Breast epithelium (tissue), 4 donors: ENCODE data around the gene SHMT2. TPM values are rescaled to one million over a fixed set of nuclear protein-coding genes. Genes with fewer than 3 reads are reported as not detected.

ENCODE experiments used
- DNase-seq, 2 donors: peaks; one replicate each; pipeline ENCODE4 v3.0.0-alpha.2; 2019; ENCODE audit warnings: low spot score in 2 of 2
- H3K27ac ChIP-seq, 2 donors: fragments of 200-600 bp; sonication (generic) in 1 of 2; one replicate each; pipeline ENCODE4 v1.5.1; 2016 to 2019; ENCODE audit warnings: mild to moderate bottlenecking in 1 of 2
- H3K27me3 ChIP-seq, 2 donors: fragments of 200-600 bp; sonication (generic) in 1 of 2; one replicate each; pipeline versions ENCODE4 v1.5.1 to v1.6.0; 2017 to 2019; ENCODE audit warnings: control low read depth in 1 of 2, mild to moderate bottlenecking in 1 of 2
- H3K36me3 ChIP-seq: fragments of 200-600 bp; one replicate; pipeline ENCODE4 v1.5.1; 2019
- H3K4me1 ChIP-seq, 2 donors: fragments of 200-600 bp; sonication (generic); one replicate each; pipeline ENCODE4 v1.5.1; 2016 to 2019; ENCODE audit warnings: control low read depth in 1 of 2
- H3K4me3 ChIP-seq, 3 donors: fragments of 200-600 bp; sonication (generic); 1 replicate in 2 of 3; 2 replicates in 1 of 3; pipeline ENCODE4 v1.5.1; 2016 to 2019; ENCODE audit warnings: mild to moderate bottlenecking in 3 of 3, moderate library complexity in 2 of 3
- H3K9me3 ChIP-seq, 2 donors: fragments of 200-600 bp; sonication (generic) in 1 of 2; one replicate each; pipeline ENCODE4 v1.5.1; 2016 to 2019; ENCODE audit warnings: control low read depth in 1 of 2
- POLR2A ChIP-seq: fragments of 450-650 bp; IDR thresholded peaks from one replicate; pipeline ENCODE4 v1.6.1; 2016; ENCODE audit warnings: antibody characterized with exemption, mild to moderate bottlenecking, moderate library complexity
- POLR2AphosphoS5 ChIP-seq, 3 donors: sonication (generic); formaldehyde crosslinking; IDR thresholded peaks; one replicate each; pipeline ENCODE4 v1.6.1; 2017; ENCODE audit warnings: antibody characterized with exemption in 3 of 3
- intact Hi-C: fragments of 100-400 bp; cut with DNase I; formaldehyde crosslinking; loops from one replicate; pipeline ENCODE4 v1.15.1; 2023; ENCODE audit warnings: low total_unique reads
- total RNA-seq, 3 donors: library from RNA; depleted of rRNA; stranded (reverse); fragments of >200 nt; gene quantifications; one replicate each; pipeline ENCODE4 v1.1.0, GENCODE V29; 2016
- TF ChIP-seq, protein P1 (sequence below), 3 donors: fragments of 450-650 bp; IDR thresholded peaks; one replicate each; pipeline ENCODE4 v1.5.1; 2016 to 2017; ENCODE audit warnings: antibody characterized with exemption in 3 of 3, mild to moderate bottlenecking in 3 of 3, moderate library complexity in 3 of 3

Gene SHMT2
- total RNA-seq, 3 donors from 2014 or later, result 37.9 to 63.3 (median 46.7) TPM

DNA sequence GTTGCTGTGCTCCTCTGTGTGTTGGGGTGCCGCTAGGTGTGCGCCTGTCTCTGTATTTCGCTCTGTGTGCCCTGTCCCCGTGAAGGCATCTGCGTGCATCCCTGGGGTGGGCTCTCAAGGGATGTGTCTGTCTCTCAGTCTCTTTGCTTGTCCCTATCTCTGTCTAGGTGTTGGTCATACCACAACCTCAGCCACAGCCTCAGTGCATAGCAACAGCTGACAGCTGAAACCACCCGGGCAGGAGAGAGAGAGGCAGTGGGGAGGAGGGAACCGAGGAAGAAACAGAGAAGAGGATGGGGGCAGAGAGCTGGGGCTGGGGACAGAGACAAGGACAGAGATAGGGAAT is 13.9 kb upstream of the SHMT2 start:
- H3K4me1 ChIP-seq, result peaks cover 7 to 8% of the 10 kb centered on the region in 2 donors
- H3K4me3 ChIP-seq, result peak overlapping the region in 1 of 3 donors; percentile 78

DNA sequence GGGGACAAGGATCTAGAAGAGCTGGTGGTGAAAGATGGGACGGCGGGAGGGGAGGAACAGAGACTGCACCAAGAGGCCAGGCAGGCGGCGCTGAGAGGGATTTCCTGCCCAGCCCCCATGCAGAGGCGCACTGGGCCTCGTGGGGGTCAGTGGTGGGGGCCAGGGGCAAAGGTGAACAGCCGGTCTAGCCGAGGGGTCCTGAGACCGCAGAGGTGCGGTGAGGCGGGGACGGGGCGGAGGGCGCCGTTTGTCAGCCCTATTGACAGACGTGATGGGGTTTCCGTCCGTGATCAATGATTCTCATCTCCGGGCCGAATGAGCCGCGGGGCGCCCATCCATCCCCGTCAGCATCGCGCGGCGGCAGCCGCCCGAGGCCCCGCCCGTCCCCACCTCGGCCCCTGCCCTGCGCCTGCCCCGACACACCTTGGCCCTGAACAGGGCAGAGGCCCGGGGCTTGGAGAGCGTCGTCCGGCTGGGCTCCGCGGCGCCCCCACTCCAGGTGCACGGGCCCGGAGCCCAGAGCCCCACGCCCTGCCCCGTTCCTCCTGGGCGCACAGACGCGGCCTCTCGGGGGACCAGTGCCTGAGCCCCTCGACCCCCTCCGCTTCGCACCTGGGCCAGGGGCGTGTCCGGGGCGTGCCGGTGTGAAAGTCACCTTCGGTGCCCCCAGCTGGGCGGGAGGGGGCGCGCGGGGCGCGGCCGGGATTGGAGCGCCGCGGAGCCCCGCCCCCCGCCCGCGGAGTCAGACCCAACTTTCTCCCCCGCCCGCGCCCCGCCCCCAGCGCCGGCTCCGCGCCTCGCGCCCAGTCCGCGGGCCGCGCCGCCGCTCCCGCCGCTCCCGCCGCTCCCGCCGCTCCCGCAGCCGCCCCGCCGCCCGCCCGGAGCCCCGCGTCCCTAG is 13.2 kb upstream of the SHMT2 start, which contains the start of gene NXPH4:
Gene NXPH4, plus strand, starts transcription at position 781 of the 898 bp plus-strand sequence. CDS start 176 bp downstream, outside the sequence.
- peaks cover 7 to 8% of the 10 kb centered on the region in 2 donors for H3K4me1 ChIP-seq
- no peak for DNase-seq

More for the DNA sequence above, 13.9 kb upstream of the SHMT2 start:
- no peaks in the 10 kb centered on the region for H3K36me3 ChIP-seq
- no peak overlapping the region for H3K27ac ChIP-seq
- H3K9me3 ChIP-seq, result no peaks in the 10 kb centered on the region
- H3K27me3 ChIP-seq, result peaks cover 6 to 49% of the 10 kb centered on the region in 2 donors
- TF ChIP-seq POLR2AphosphoS5 (IDR thresholded peaks at IDR 0.05) (no peak), POLR2A (no peak)
- TF ChIP-seq, protein P1, sequence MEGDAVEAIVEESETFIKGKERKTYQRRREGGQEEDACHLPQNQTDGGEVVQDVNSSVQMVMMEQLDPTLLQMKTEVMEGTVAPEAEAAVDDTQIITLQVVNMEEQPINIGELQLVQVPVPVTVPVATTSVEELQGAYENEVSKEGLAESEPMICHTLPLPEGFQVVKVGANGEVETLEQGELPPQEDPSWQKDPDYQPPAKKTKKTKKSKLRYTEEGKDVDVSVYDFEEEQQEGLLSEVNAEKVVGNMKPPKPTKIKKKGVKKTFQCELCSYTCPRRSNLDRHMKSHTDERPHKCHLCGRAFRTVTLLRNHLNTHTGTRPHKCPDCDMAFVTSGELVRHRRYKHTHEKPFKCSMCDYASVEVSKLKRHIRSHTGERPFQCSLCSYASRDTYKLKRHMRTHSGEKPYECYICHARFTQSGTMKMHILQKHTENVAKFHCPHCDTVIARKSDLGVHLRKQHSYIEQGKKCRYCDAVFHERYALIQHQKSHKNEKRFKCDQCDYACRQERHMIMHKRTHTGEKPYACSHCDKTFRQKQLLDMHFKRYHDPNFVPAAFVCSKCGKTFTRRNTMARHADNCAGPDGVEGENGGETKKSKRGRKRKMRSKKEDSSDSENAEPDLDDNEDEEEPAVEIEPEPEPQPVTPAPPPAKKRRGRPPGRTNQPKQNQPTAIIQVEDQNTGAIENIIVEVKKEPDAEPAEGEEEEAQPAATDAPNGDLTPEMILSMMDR (IDR thresholded peaks at IDR 0.05), result no peak
- DNase-seq, result no peak
- intact Hi-C loops, result no loop called here

DNA sequence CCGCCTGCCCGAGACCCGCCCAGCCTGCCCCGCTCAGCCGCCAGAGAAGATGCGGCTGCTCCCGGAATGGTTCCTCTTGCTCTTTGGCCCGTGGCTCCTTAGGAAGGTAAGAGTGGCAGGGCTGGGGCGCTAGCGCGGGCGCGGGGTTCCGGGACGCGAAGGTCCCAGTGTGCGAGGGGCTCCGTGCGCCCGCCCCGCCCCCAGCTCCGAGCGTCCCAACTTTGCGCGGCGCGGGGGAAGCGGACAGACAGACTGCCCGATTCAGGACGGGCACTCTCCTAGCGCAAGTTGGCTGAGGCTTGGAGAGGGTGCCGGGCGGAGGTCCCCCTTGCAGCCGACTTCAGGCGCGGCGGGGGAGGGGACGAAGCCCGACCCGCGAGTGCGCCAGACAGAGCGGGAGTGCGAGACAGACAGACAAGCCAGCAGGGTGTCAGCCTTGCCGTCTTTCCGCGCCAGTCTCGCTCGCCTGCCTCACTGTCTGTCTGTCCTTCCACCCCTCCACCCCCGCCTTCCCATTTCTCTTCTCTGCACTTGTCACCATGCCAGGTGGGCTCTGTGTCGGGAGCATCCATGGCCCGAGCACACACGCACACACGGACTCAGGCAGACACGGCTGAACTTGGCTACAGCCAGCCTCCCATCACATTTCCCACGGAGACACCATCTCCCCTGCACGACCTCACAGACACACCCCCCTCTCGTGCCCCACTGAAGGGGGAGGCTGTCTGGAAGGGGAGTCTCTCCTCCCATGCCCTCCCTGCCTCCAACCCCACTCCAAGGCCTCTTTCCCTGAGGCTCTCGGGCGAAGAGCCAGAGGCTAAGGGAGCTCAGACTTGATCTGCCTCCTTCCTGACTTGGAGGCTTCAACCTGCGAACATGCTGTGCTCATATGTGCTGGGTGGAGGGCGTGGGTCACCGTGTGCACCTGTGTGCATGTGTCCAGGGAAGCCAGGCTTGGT is 12.3 kb upstream of the SHMT2 start:
- Histone ChIP-seq H3K9me3 (no peaks in the 10 kb centered on the region), H3K4me1 (peaks cover 7 to 8% of the 10 kb centered on the region in 2 donors), H3K27ac (no peak overlapping the region), H3K27me3 (peaks cover 10 to 64% of the 10 kb centered on the region in 2 donors), H3K4me3 (peak overlapping the region; percentile 28 to 78 (median 53)), H3K36me3 (no peaks in the 10 kb centered on the region)
- no peak for DNase-seq
- TF ChIP-seq POLR2AphosphoS5 (IDR thresholded peaks at IDR 0.05) (no peak), POLR2A (no peak)
- TF ChIP-seq, protein P1 (IDR thresholded peaks at IDR 0.05), result no peak
- intact Hi-C loops, result no loop called here

More for the DNA sequence above, 13.2 kb upstream of the SHMT2 start, which contains the start of gene NXPH4:
- intact Hi-C loops, result no loop called here
- H3K27me3 ChIP-seq, result peaks cover 8 to 55% of the 10 kb centered on the region in 2 donors
- no peaks in the 10 kb centered on the region for H3K36me3 ChIP-seq
- H3K9me3 ChIP-seq, result no peaks in the 10 kb centered on the region
- peak within 1 kb of the TSS; percentile 28 to 78 (median 53) for H3K4me3 ChIP-seq
- no peak within 1 kb of the TSS for H3K27ac ChIP-seq
- TF ChIP-seq, protein P1 (IDR thresholded peaks at IDR 0.05), result no peak

DNA sequence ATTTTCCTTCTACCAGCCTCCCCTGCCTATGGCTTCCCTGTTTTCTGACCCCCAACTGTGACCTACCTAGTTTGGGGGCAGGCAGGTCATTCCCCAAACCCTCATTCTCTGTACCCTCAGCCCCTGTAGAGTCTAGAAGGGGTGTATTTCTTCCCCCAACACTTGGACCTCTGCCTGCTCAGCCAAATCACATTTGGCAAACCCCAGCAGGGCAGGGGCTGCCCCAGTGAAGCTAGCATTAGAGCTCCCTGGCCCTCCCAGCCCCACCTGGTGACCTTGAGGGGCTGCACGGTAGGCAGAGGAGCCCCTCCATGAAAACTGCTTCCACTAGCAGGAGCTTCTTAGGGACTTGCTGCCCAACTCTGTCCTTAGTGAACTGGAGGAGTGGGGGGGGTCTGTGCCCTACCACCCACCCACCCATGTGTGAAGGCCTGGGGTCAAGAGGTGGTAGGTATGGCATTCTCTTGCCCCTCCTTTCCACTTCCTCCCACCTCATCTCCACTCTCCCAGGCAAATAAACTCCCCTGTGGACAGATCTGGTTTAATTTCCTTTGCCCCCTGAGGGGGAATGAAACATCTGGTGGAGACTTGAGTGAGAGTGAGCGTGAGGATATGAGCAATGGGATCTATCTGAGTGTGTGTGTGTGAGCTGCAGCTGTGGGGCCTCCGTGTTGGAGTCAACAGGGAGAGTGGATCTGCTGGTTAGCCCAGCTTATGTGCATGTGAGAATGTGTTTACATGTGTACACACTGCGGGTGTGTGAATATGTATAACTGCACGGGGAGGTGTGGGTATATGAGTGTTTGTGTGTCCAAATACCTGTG is 11.3 kb upstream of the SHMT2 start:
- intact Hi-C loops, result no loop called here
- H3K9me3 ChIP-seq, result no peaks in the 10 kb centered on the region
- TF ChIP-seq POLR2AphosphoS5 (IDR thresholded peaks at IDR 0.05), result no peak
- TF ChIP-seq POLR2A, result no peak
- H3K27ac ChIP-seq, result no peak overlapping the region
- no peak overlapping the region for H3K4me3 ChIP-seq
- no peaks in the 10 kb centered on the region for H3K36me3 ChIP-seq
- peaks cover 12 to 74% of the 10 kb centered on the region in 2 donors for H3K27me3 ChIP-seq
- no peak for DNase-seq
- H3K4me1 ChIP-seq, result peaks cover 7 to 8% of the 10 kb centered on the region in 2 donors
